MCF 10A (cell line): ENCODE data around the gene HSPA14. TPM values are rescaled to one million over a fixed set of nuclear protein-coding genes. Genes with fewer than 3 reads are reported as not detected.

Experiments
- BruUV-seq: library from RNA; stranded (reverse); fragments of 400-500 nt; replicated peaks from 2 replicates; lab custom pipeline; 2021; lab: Mats Ljungman, UMichigan
- CTCF ChIA-PET: fragments of 300-600 bp; sonication (Branson Sonifier 250); formaldehyde crosslinking; extraction: SDS; loops from one replicate; lab custom pipeline; 2021; ENCODE audit warnings: antibody characterized with exemption, inconsistent platforms; lab: Yijun Ruan, JAX
- POLR2A ChIA-PET: fragments of 300-600, 350-650 bp; sonication (Branson Sonifier 250); formaldehyde crosslinking; extraction: SDS; loops from one replicate; lab custom pipeline; 2020; ENCODE audit warnings: antibody characterized with exemption, inconsistent platforms; lab: Yijun Ruan, JAX
- DNase-seq: peaks from one replicate; pipeline ENCODE4 v3.0.0-alpha.2; 2018; ENCODE audit not compliant: unreplicated experiment
- H3K27ac Mint-ChIP-seq: one replicate; pipeline ENCODE4 v1.8.0; 2022; ENCODE audit warnings: mild to moderate bottlenecking, low read depth, mixed read lengths; ENCODE audit not compliant: unreplicated experiment
- H3K27me3 Mint-ChIP-seq: one replicate; pipeline ENCODE4 v1.8.0; 2022; ENCODE audit warnings: mixed read lengths; ENCODE audit not compliant: insufficient read depth, unreplicated experiment
- H3K36me3 Mint-ChIP-seq: one replicate; pipeline ENCODE4 v1.8.0; 2022; ENCODE audit warnings: mild to moderate bottlenecking, moderate library complexity, mixed read lengths; ENCODE audit not compliant: insufficient read depth, unreplicated experiment
- H3K4me1 Mint-ChIP-seq: one replicate; pipeline ENCODE4 v1.8.0; 2022; ENCODE audit warnings: mixed read lengths; ENCODE audit not compliant: insufficient read depth, unreplicated experiment
- H3K4me3 Mint-ChIP-seq: one replicate; pipeline ENCODE4 v1.8.0; 2022; ENCODE audit warnings: mild to moderate bottlenecking, moderate library complexity, mixed read lengths; ENCODE audit not compliant: unreplicated experiment
- H3K9me3 Mint-ChIP-seq: one replicate; pipeline ENCODE4 v1.8.0; 2022; ENCODE audit warnings: mixed read lengths; ENCODE audit not compliant: unreplicated experiment
- intact Hi-C: fragments of 100-400 bp; cut with micrococcal nuclease; formaldehyde crosslinking; loops from 2 replicates; pipeline ENCODE4 v1.14.1; 2022
- total RNA-seq: library from RNA; stranded (reverse); gene quantifications from 2 replicates; pipeline ENCODE4 v1.2.3, GENCODE V29; 2022
- TF ChIP-seq, protein P1 (sequence below): fragments of 200-600 bp; IDR thresholded peaks from one replicate; pipeline ENCODE4 v1.8.0; 2022; ENCODE audit warnings: antibody characterized with exemption, mild to moderate bottlenecking; ENCODE audit not compliant: unreplicated experiment

Gene HSPA14
- total RNA-seq, 1 experiment from 2014 or later = 14.0 TPM

DNA sequence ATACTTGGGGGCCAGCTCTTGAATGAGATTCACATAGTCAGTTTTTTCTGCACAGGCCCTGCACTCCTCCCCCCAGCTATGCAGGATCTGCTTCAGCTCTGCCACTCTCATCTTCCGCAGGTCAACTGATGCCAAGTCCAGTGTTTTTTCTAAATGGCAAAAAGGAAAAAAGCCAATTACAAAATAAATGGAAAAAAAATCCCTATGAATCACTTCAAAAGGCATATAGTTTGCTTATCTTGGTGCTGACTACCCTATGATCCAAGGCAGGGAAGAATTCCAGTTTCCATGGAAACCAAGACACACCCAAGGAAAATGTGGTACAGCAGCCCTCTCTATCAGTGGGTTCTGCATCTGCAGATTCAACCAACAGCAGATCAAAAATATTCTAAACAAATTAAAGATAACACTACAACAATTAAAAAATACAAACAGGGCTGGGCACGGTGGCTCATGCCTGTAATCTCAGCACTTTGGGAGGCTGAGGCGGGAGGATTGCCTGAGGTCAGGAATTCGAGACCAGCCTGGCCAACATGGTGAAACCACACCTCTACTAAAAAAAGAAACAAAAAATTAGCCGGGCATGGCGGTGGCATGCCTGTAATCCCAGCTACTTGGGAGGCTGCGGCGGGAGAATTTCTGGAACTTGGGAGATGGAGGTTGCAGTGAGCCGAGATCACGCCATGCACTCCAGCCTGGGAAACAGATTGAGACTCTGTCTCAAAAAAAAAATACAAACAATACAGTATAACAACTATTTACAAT lies 17.9 kb upstream of the HSPA14 start:
- DNase-seq = peak; percentile 54
- TF ChIP-seq, protein P1, sequence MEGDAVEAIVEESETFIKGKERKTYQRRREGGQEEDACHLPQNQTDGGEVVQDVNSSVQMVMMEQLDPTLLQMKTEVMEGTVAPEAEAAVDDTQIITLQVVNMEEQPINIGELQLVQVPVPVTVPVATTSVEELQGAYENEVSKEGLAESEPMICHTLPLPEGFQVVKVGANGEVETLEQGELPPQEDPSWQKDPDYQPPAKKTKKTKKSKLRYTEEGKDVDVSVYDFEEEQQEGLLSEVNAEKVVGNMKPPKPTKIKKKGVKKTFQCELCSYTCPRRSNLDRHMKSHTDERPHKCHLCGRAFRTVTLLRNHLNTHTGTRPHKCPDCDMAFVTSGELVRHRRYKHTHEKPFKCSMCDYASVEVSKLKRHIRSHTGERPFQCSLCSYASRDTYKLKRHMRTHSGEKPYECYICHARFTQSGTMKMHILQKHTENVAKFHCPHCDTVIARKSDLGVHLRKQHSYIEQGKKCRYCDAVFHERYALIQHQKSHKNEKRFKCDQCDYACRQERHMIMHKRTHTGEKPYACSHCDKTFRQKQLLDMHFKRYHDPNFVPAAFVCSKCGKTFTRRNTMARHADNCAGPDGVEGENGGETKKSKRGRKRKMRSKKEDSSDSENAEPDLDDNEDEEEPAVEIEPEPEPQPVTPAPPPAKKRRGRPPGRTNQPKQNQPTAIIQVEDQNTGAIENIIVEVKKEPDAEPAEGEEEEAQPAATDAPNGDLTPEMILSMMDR = no peak
- ChIA-PET CTCF (interaction anchor here (0.6 to 4.1 kb wide), 5 partner anchors 17 to 322 kb away, joined by 3 to 38 read pairs (median 4); no protein-coding TSS in a partner anchor), POLR2A (interaction anchor here (1.0 kb wide), 1 partner anchor 275 kb away, joined by 3 read pairs; no protein-coding TSS in a partner anchor)
- no TSS peak for BruUV-seq
- Mint-ChIP-seq H3K27me3 (peaks cover under 1% of the 10 kb centered on the region), H3K4me3 (no peak overlapping the region), H3K27ac (no peak overlapping the region), H3K36me3 (no peaks in the 10 kb centered on the region), H3K4me1 (peaks cover 11% of the 10 kb centered on the region), H3K9me3 (no peaks in the 10 kb centered on the region)
- intact Hi-C loops = loop anchor here (5.0 to 10.0 kb wide), 2 partner anchors 623 to 1035 kb away; no protein-coding TSS in a partner anchor

DNA sequence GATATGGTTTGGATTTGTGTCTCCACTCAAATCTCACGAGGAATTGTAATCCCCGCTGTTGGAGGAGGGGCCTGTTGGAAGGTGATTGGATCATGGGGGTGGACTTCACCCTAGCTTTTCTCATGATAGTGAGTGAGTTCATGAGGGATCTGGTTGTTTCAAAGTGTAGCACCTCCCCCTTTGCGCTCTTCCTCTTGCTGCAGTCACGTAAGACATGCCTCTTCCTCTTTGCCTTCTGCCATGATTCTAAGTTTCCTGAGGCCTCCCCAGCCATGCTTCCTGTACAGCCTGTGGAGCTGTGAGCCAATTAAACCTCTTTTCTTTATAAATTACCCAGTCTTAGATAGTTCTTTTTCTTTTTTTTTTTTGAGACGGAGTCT lies 17.3 kb upstream of the HSPA14 start:
- ChIA-PET CTCF (interaction anchor here (1.1 to 4.1 kb wide), 4 partner anchors 18 to 322 kb away, joined by 3 to 38 read pairs (median 6); no protein-coding TSS in a partner anchor), POLR2A (no interaction called here)
- Mint-ChIP-seq H3K4me3 (no peak overlapping the region), H3K36me3 (no peaks in the 10 kb centered on the region), H3K27me3 (peaks cover 6% of the 10 kb centered on the region), H3K27ac (no peak overlapping the region), H3K9me3 (no peaks in the 10 kb centered on the region), H3K4me1 (peaks cover 11% of the 10 kb centered on the region)
- TF ChIP-seq, protein P1 = no peak
- DNase-seq = no peak
- intact Hi-C loops = loop anchor here (5.0 to 10.0 kb wide), 2 partner anchors 623 to 1036 kb away; no protein-coding TSS in a partner anchor
- no TSS peak for BruUV-seq

DNA sequence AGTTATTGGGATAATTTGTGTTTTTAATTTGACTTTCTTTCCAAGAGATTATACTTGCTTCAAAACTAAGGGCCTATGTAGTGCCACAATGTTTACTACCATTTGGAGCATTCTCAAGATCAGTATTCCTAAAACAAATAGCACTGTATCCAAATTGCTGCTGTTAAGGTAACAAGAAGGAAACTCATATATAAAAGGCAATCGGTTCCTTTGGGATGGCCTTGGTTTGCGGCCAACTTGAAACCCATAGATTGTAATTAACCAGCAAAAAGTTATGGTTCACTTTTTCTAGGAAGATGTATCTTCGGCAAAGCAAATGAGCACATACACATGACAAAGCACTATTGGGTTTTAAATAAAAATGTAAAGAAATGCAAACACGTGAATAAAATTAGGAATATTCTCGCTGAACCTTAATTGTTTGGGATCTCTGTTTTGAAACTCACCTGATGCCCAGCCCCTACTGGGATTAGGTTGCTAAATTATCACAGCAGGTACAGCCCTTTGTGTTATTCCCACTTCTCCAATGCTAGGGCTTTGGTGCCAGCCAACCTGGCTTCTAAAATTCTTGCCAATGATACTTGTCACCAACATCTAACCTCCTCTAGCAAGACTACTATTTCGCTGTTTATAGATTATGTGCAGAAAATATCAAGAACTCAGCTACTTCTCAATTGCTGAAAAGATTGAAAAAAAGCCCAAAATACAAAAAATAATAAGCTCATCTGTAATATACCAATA lies 16.3 kb upstream of the HSPA14 start:
- no peaks in the 10 kb centered on the region for H3K36me3 Mint-ChIP-seq
- no peak for DNase-seq
- intact Hi-C loops = loop anchor here (5.0 to 10.0 kb wide), 2 partner anchors 625 to 1037 kb away; no protein-coding TSS in a partner anchor
- H3K27me3 Mint-ChIP-seq = peaks cover 16% of the 10 kb centered on the region
- peaks cover 11% of the 10 kb centered on the region for H3K4me1 Mint-ChIP-seq
- TF ChIP-seq, protein P1 = no peak
- H3K27ac Mint-ChIP-seq = no peak overlapping the region
- no peaks in the 10 kb centered on the region for H3K9me3 Mint-ChIP-seq
- no peak overlapping the region for H3K4me3 Mint-ChIP-seq
- CTCF ChIA-PET = interaction anchor here (0.6 to 4.1 kb wide), 13 partner anchors 8 to 323 kb away, joined by 3 to 102 read pairs (median 9); partner anchors contain the start of genes CDNF, HSPA14 and MSANTD7
- BruUV-seq = no TSS peak
- POLR2A ChIA-PET = interaction anchor here (0.6 kb wide), 1 partner anchor 136 kb away, joined by 3 read pairs; no protein-coding TSS in a partner anchor
